D721Med (cell line): ENCODE data around the gene GPR137B.

Experiments used
- DNase-seq: peaks from one replicate; pipeline ENCODE4 v3.0.0; 2011; ENCODE audit warnings: low spot score; ENCODE audit not compliant: insufficient read length
- FAIRE-seq: peaks from 2 replicates; lab custom pipeline; 2011; peaks lifted over from hg19 to GRCh38; lab: Jason Lieb, UNC
- TF ChIP-seq, protein P1 (sequence below): IDR thresholded peaks from 2 replicates; pipeline ENCODE4 v1.5.1; 2012; ENCODE audit warnings: mild to moderate bottlenecking, control low read depth; ENCODE audit not compliant: insufficient read depth; ENCODE audit errors: missing control alignments

GPR137B gene

DNA sequence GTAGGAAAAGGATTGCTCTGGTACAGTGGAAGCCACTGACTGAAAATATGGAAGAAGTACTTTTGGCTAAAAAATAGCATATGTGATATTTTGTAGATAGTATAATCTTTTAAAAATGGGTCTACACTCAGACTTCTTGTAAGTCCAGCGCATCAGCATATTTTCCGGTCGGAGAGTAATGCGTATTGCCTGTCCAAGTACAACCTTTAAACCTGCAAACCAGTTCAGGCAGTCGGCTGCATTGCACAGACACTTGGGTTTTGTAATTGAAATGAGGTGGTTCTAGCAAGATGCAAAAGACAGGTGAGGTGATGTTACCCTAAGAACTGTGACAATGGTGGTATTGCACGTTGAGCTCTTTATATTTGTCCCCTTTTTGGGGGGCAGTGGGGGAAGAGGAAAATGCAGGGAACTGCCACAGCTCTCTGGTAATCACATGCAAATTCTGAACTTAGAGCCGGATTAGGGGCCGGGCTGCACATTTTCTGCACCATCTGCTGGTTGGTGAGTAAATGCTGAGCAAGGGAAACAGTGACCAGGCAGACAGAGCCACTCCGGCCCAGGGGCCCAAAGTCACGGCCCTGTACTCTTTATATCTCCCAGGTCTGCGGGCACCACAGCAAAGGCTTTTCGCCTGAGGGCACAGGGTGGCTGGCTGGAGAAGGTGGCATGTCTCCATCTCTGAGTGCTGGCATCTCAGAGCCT, 2.3 kb downstream of the GPR137B start:
- peak; percentile 87 for DNase-seq
- peak; percentile 80 for FAIRE-seq
- TF ChIP-seq, protein P1, sequence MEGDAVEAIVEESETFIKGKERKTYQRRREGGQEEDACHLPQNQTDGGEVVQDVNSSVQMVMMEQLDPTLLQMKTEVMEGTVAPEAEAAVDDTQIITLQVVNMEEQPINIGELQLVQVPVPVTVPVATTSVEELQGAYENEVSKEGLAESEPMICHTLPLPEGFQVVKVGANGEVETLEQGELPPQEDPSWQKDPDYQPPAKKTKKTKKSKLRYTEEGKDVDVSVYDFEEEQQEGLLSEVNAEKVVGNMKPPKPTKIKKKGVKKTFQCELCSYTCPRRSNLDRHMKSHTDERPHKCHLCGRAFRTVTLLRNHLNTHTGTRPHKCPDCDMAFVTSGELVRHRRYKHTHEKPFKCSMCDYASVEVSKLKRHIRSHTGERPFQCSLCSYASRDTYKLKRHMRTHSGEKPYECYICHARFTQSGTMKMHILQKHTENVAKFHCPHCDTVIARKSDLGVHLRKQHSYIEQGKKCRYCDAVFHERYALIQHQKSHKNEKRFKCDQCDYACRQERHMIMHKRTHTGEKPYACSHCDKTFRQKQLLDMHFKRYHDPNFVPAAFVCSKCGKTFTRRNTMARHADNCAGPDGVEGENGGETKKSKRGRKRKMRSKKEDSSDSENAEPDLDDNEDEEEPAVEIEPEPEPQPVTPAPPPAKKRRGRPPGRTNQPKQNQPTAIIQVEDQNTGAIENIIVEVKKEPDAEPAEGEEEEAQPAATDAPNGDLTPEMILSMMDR = peak; percentile 15

DNA sequence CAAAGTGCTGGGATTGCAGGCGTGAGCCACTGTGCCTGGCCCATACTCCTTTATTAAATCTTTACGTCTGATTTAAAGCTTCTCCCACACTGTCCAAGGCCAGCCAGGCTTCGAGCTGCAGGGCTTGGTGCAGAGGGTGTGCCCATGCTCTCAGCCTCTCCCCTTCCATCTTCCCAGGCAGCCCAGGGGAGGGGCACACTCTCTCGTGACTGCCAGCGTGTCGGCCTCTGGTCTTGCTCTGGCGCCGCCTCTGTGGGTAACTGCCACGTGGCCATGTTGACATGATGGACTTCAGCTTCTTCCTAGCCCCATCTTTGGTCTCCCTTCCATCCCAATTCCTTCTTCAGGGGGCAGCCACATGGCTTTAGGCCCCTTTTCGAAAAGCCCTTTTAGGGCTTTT, 4.7 kb downstream of the GPR137B start:
- FAIRE-seq (no peak), DNase-seq (no peak)
- TF ChIP-seq, protein P1 = no peak

DNA sequence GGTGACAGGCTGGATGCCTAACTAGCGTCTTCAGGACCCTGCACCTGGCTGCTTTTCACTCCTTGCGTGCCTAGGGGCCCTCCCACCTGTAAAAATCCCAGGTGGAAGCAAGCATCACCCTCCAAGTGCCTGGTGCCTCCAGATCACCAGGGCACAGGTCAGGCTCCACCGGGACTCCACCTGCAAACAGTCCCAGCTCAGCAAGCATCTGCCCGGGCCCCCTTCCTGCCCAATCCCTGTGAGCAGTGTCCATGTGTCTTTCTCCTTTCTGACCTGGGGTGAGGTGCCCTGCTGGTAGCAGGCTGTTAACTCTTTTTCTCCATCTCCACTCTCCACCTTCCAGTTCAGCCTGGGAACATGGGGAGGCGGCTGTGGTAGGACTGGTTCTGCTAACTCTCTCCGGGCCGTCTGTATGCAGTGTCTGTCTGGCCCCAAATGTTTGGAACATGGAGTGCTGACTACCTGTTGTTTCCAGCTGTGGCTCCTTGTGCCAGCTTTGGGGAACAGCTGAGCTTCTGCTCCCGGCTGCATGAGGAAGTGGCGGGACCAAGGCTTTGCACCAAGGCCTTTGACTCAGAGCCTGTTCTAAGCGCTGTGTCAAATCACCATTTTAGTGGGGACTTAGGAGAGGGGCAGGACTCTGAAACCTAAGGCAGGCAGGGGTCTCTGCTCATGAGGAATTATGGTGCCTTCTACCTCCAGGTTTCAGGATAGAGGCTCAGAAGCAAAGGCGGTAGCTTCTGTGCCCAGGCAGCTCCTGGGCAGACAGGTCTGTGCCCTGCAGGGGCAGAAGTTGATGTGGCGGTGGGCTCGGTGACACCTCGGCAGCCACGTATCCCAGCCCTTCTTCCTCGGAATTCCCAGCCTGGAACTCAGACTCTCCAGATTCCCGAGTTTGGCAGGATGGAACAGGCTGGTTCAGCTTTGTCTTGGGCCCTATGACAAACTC, 5.5 kb downstream of the GPR137B start:
- TF ChIP-seq, protein P1 = no peak
- no peak for FAIRE-seq
- DNase-seq = no peak

DNA sequence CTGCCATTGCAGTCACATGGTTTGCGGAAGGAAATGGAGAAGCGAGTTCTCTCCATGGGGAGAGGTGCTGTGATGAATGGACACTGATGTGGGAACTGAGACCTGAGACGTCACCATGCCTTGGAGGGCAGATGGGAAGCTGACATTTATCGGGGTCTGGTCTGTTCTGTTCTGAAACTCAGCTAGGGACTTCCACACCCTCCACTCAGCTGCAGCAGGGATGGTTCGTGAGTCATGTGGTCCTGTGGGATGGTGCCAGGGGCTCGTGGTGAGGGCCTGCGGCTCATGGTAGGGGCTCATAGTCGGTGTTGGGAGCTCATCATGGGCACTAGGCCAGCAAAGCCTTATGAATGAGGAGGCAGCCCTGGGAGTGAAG, 6.1 kb downstream of the GPR137B start:
- TF ChIP-seq, protein P1 = no peak
- no peak for DNase-seq
- no peak for FAIRE-seq

DNA sequence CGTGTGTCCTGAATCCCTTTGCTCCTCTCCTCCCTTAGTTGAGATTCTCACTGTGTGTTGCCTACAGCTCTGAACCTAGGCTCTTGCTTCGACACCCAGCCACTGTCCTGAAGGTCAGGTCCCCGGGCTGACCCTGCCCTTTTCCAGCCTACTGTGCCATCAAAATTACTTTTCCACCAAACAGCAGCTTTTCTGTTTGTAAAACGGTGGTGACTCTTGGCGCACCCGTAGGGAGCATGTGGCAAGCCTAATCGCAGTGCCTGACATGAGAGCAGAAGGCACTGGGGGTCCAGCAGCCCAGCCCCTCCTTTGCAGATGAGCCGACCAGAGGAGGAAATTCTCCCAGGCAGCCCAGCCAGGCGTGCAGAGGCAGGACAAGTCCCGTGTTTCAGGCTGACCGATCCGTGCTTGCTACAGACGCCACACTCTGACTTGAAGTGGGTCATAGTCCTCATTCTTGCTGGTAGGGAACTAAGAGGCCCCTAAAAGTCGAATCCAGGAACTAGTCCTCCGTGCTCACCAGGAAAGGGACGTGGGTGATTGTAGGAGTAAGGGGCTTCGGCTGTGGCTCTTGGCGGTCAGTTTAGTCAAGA, 6.8 kb downstream of the GPR137B start:
- TF ChIP-seq, protein P1 = no peak
- FAIRE-seq = no peak
- no peak for DNase-seq

DNA sequence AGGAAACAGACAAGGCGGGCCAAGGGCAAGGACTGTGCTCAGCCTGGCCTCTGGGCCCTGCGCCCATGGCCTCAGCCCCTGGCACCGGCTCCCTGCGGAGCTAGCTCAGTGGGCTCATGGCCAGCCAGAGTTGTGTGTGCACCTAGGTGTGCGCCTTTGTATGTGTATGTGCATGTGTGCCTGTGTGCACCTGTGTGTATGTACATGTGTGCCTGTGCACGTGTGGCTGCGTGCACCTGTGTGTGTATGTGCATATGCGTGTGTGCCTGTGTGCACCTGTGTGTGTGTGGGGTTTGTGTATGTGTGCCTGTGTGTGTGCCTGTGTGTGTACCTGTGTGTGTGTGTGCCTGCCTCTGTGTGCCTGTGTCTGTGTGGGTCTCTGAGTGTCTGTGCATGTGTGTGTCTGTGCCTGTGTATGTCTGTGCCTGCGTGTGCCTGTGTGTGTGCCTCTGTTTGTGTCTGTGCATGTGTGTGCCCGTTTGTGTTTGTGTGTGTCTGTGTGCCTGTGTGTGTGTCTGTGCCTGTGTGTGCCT, 7.4 kb downstream of the GPR137B start:
- DNase-seq (no peak), FAIRE-seq (no peak)
- TF ChIP-seq, protein P1 = no peak
